KMS-11 (cell line): ENCODE results near the gene CRHBP.

Source experiments
- H2AFZ ChIP-seq: fragments of 200-600 bp; sonication (generic); 2 replicates; pipeline ENCODE4 v1.6.1; 2016; ENCODE audit warnings: antibody characterized with exemption, mixed run types, low read depth
- H3K27ac ChIP-seq: fragments of 200-600 bp; sonication (generic); 2 replicates; pipeline ENCODE4 v1.6.1; 2016; ENCODE audit warnings: mild to moderate bottlenecking, mixed run types
- H3K27me3 ChIP-seq: fragments of 200-600 bp; sonication (generic); 2 replicates; pipeline ENCODE4 v1.6.1; 2017; ENCODE audit warnings: mild to moderate bottlenecking, low read depth, mixed run types, moderate library complexity; ENCODE audit not compliant: insufficient read depth
- H3K36me3 ChIP-seq: fragments of 200-600 bp; sonication (generic); 2 replicates; pipeline ENCODE4 v1.6.1; 2017; ENCODE audit warnings: mild to moderate bottlenecking, mixed run types; ENCODE audit not compliant: insufficient read depth
- H3K4me1 ChIP-seq: fragments of 200-600 bp; sonication (generic); 2 replicates; pipeline ENCODE4 v1.6.1; 2016; ENCODE audit warnings: mild to moderate bottlenecking, low read depth, mixed run types; ENCODE audit not compliant: poor library complexity, severe bottlenecking
- H3K4me2 ChIP-seq: fragments of 200-600 bp; sonication (generic); 2 replicates; pipeline ENCODE4 v1.7.0; 2016; ENCODE audit warnings: mild to moderate bottlenecking, mixed run types
- H3K4me3 ChIP-seq: fragments of 200-600 bp; sonication (generic); IDR thresholded peaks from 2 replicates; pipeline ENCODE4 v1.6.1; 2017; ENCODE audit warnings: low read depth, low read length, mixed read lengths; ENCODE audit not compliant: insufficient read depth
- H3K79me2 ChIP-seq: fragments of 200-600 bp; sonication (generic); 2 replicates; pipeline ENCODE4 v1.6.1; 2016; ENCODE audit warnings: low read depth, mixed run types; ENCODE audit not compliant: insufficient read depth
- H3K9ac ChIP-seq: fragments of 200-600 bp; sonication (generic); 2 replicates; pipeline ENCODE4 v1.6.1; 2016; ENCODE audit warnings: mild to moderate bottlenecking, mixed run types
- H4K20me1 ChIP-seq: fragments of 200-600 bp; sonication (generic); 2 replicates; pipeline ENCODE4 v1.6.1; 2016; ENCODE audit warnings: mild to moderate bottlenecking, mixed run types; ENCODE audit not compliant: insufficient read depth
- TF ChIP-seq, protein P1 (sequence below): fragments of 200-600 bp; sonication (generic); conservative IDR thresholded peaks from 2 replicates; pipeline ENCODE4 v1.6.1; 2017; ENCODE audit warnings: low read depth, mild to moderate bottlenecking, antibody characterized with exemption, low read length, moderate library complexity, mixed read lengths

Gene CRHBP

DNA sequence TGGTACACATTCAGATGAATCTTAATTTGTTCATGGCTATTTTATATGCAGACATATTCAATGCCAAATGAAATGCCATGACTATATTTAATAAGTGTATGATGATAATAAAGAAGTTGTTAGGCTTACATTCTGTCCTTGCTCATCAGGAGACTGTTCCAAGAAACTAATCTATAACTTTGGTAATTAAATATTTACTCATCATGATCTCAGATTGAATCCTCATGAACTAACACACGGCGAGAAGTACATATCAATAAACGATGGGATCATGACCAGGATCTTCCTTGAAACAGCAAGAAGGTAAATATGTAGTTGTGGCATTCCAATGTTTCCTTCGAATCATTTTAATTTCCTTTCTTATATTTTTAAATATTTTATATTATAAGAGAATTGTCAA is 64.8 kb downstream of the CRHBP start:
- Histone ChIP-seq H3K4me1 (no peaks in the 10 kb centered on the region), H3K27me3 (no peaks in the 10 kb centered on the region), H3K9ac (no peak overlapping the region), H3K79me2 (no peaks in the 10 kb centered on the region), H3K27ac (no peak overlapping the region), H2AFZ (no peak overlapping the region), H3K4me2 (no peak overlapping the region), H3K36me3 (no peaks in the 10 kb centered on the region), H4K20me1 (no peaks in the 10 kb centered on the region), H3K4me3 (no peak overlapping the region)
- TF ChIP-seq, protein P1, sequence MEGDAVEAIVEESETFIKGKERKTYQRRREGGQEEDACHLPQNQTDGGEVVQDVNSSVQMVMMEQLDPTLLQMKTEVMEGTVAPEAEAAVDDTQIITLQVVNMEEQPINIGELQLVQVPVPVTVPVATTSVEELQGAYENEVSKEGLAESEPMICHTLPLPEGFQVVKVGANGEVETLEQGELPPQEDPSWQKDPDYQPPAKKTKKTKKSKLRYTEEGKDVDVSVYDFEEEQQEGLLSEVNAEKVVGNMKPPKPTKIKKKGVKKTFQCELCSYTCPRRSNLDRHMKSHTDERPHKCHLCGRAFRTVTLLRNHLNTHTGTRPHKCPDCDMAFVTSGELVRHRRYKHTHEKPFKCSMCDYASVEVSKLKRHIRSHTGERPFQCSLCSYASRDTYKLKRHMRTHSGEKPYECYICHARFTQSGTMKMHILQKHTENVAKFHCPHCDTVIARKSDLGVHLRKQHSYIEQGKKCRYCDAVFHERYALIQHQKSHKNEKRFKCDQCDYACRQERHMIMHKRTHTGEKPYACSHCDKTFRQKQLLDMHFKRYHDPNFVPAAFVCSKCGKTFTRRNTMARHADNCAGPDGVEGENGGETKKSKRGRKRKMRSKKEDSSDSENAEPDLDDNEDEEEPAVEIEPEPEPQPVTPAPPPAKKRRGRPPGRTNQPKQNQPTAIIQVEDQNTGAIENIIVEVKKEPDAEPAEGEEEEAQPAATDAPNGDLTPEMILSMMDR: no peak
